GM21717 (cell line): Measurements from ENCODE around the gene PSMC5.
"Not testable (repeated sequence)": the region's sequence is repeated elsewhere in the genome, so short reads cannot be mapped to it uniquely, and the experiment has no call there.

Experiments used
- ATAC-seq: cut with Tn5 transposase; IDR thresholded peaks from one replicate; pipeline ENCODE4 v1.9.1; 2021; ENCODE audit warnings: mild to moderate bottlenecking, moderate library complexity; ENCODE audit not compliant: unreplicated experiment

The PSMC5 gene

DNA sequence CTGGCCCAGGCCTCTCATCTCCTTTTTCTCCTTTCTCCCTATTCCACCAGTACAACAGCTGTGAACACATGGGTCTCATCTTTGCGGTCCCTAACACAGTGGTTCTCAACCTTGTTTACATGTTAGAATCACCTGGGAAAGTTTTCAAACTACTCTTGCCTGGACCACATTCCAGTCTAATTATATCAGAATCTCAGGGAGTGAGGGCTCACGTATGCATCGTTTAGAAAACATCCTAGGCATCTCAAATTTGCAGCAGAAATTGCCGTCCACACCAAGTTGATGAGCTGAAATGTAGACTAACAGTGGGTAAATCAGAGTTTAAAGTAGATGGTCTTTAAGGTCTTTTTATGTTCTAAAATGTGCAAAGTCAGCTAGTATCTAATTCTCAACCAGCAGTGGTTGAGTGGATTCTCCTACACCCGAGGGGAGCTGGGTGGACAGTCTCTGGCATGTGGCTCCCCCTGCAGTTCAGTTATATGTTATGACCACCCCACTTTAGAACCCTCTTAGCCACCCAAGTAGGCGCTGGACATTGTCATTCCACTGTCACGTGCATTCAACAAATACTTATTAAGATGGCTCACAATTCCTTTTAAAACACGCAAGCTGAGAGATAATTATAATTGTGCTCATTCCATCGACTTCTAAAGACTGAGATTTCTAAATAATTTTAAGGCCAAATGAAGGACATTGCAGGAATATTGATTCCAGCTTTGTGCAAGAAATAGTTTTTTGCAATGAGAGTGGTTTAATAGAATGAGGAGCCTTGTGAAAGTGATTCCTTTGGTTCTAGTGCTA is 42.5 kb downstream of the PSMC5 start:
- ATAC-seq, result not testable (repeated sequence)

DNA sequence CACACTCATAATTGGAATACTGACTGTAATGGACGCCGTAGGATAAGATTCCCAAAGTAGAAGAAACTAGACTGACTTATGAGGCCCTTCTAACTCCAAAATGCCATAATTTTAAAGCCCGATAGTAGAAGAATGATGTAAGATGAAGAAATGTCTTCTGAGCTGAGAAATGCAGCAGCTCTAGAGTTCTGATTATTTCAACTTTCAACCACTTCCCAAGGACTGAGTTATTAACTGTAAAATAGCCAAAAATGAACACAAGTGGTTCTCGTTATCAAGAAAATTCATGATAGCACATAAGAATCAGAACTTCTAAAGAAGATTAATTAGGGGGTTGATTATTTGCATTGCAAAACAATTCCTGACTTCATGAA is 43.0 kb downstream of the PSMC5 start:
- not testable (repeated sequence) for ATAC-seq

DNA sequence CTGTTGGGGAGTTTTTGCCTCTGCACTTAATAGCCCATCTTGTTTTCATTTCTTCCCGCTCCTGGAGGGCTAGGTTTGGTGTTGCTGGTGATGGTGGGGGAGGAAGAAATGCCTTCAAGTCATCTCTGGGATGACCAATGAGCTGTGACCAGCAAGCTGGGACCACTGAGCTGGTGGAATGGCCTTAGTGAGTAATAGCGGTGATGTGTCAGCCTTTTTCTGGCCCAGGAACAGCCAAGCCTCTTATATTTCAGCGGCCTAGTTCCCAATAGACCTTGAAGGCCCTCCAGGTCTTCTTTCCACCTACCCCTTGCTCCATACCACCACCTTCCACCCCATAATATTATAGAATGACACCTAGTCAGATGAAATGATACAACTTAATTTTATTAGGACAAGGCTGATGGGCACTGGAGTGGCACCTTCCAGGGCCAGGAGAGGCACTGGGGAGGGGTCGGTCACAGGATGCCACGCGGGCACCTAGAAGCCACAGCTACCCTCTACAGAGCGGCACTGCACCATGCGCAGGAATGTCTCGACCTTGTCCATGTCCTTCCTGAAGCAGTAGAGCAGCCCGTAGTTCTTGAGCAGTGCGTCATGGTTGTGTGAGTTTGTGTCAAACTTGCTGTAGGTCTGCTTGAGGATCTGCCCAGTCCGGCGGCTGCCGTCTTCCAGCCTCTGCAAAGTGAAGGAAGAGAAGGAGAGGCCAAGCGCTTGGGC is 44.6 kb downstream of the PSMC5 start:
- not testable (repeated sequence) for ATAC-seq

DNA sequence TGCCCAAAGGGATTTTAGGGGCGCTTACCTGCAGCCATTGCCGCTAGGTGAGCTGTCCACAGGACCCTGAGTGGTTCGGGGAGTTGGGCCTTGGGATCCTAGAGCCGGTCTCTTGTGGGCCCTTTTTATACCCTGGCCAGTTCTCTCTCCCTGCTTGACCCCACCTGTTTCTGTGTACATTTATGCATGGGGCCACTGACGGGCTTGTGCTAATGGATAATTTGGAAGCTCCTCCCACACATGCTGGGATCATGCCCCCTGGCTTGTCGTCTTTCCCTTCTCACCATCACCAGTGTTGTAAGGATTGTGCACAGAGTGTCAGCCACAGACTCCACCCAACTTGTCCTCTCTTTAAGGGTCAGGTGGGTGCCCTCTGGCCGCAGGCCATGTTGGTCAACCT is 46.3 kb downstream of the PSMC5 start, which contains the start of gene CSH2:
Gene CSH2 (minus strand): TSS at position 101 of the 400 bp plus-strand sequence. CDS start 63 bp downstream, at position 38.
- not testable (repeated sequence) for ATAC-seq

DNA sequence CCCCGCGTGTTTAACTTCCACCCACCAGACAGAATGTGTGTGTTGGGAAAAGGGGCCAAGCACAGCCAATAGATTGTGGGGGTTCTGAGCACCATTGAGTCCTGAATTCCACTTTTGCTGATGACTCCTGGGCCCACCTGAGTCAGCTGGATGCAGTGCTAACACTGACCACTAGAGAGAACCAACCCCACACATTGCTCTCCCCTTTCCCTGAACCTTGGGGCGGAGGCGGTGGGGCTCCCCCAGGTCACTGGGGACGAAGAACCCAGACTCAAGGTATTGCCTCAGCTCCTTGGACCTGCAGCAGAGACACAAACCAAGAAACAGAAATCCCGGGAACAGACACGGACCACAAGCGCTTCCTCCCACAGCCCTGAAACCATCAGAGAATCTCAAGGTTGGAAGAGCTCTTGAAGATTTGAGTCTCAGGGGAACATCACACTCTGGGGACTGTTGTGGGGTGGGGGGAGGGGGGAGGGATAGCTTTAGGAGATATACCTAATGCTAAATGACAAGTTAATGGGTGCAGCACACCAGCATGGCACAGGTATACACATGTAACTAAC is 46.9 kb downstream of the PSMC5 start:
- not testable (repeated sequence) for ATAC-seq

DNA sequence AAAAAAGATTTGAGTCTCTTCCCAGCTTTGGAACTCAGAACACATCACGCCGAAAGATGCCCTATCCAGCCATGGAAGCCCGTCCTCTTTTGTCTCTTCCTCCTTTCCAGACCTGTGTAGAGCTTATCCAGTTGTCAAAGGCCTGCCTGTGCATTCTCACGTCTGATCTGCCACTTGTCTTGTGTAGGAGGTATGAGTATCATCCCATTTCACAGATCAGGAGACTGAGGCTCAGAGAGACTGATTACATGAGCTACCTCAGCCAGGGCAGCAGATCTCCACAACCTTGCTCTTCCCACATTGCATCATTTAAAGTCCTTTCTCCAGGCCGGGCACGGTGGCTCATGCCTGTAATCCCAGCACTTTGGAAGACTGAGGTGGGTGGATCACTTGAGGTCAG is 47.5 kb downstream of the PSMC5 start:
- not testable (repeated sequence) for ATAC-seq

DNA sequence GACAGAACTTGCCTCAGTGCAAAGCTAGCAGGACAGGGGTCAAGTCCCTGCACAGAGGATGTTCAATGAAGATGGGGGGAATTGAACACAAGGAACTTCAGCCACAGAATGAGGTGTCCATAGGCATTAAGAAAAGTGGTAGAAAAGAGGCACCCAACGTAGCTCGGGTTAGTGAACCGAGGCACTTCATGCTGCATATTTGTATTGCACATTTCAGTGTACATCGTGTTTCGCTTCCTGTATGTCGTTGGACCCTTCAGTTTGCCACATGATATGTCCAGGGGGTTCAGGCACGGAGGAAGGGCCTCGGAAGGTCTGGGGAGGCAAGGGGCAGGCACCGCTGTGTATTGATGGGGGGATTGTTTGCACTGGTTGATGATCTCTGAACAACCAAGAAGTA is 51.2 kb downstream of the PSMC5 start:
- not testable (repeated sequence) for ATAC-seq

DNA sequence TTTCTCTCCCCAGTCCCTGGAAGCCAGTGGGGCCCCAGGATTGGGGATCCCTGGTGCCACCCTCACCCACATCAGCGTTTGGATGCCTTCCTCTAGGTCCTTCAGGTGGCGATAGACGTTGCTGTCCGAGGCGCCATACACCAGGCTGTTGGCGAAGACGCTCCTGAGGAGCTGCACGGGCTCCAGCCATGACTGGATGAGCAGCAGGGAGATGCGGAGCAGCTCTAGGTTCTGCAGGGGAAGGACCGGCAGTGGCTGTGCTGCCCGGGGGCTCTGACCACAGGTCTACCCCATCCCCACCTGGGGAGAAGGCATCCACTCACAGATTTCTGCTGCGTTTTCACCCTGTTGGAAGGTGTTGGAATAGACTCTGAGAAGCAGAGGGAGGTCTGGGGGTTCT is 53.5 kb downstream of the PSMC5 start:
- ATAC-seq, result no peak

DNA sequence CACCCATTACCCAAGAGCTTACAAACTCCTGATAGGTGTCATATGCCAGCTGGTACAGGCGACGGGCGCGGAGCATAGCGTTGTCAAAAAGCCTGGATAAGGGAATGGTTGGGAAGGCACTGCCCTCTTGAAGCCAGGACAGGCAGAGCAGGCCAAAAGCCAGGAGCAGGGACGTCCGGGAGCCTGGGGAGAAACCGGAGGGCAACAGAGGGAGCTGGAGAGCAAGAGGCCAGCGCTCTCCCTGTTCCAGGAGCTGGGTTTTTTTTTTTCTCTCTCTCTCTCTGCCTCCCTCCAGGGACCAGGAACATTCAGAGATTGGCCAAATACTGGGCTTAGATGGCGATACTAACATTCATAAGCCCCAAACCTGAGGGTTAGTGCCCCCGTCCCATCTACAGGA is 54.1 kb downstream of the PSMC5 start:
- not testable (repeated sequence) for ATAC-seq
